Skeletal muscle satellite cell (primary cell): Measurements from ENCODE around the gene CARD19.
A peak's percentile ranks its signal among the peaks of the same experiment; 100 is the strongest.

ENCODE experiments used
- H3K27me3 ChIP-seq: 2 replicates; pipeline ENCODE4 v1.7.0; 2013; ENCODE audit warnings: low read length; ENCODE audit not compliant: control insufficient read depth, insufficient read depth
- H3K36me3 ChIP-seq: 2 replicates; pipeline ENCODE4 v1.7.0; 2013; ENCODE audit warnings: mild to moderate bottlenecking, control low read depth, low read length; ENCODE audit not compliant: insufficient read depth
- H3K4me1 ChIP-seq: 2 replicates; pipeline ENCODE4 v1.7.0; 2013; ENCODE audit warnings: low read length; ENCODE audit not compliant: control insufficient read depth, insufficient read depth
- H3K4me2 ChIP-seq: 2 replicates; pipeline ENCODE4 v1.7.0; 2013; ENCODE audit warnings: mild to moderate bottlenecking, low read length
- H3K4me3 ChIP-seq: 2 replicates; pipeline ENCODE4 v1.7.0; 2013; ENCODE audit warnings: low read length
- H3K9ac ChIP-seq: 2 replicates; pipeline ENCODE4 v1.7.0; 2013; ENCODE audit warnings: mild to moderate bottlenecking, low read depth, low read length, moderate library complexity
- H3K9me3 ChIP-seq: replicated peaks from 2 replicates; pipeline ENCODE4 v1.7.0; 2013; ENCODE audit warnings: mild to moderate bottlenecking, control low read depth, low read length

CARD19 gene

GRCh38 chr9:93058355-93059010 lies 37.5 kb upstream of the CARD19 start, which contains the start of gene SUSD3:
Gene SUSD3, plus strand, starts transcription at chr9:93058701. Its CDS starts 42 bp downstream, at chr9:93058743.
- Histone ChIP-seq H3K4me1 (peaks cover 8% of the 10 kb centered on the region), H3K4me3 (no peak within 1 kb of the TSS), H3K36me3 (no peaks in the 10 kb centered on the region), H3K9ac (no peak within 1 kb of the TSS), H3K4me2 (peak within 1 kb of the TSS; percentile 64), H3K27me3 (peaks cover 7% of the 10 kb centered on the region), H3K9me3 (no peaks in the 10 kb centered on the region)

DNA sequence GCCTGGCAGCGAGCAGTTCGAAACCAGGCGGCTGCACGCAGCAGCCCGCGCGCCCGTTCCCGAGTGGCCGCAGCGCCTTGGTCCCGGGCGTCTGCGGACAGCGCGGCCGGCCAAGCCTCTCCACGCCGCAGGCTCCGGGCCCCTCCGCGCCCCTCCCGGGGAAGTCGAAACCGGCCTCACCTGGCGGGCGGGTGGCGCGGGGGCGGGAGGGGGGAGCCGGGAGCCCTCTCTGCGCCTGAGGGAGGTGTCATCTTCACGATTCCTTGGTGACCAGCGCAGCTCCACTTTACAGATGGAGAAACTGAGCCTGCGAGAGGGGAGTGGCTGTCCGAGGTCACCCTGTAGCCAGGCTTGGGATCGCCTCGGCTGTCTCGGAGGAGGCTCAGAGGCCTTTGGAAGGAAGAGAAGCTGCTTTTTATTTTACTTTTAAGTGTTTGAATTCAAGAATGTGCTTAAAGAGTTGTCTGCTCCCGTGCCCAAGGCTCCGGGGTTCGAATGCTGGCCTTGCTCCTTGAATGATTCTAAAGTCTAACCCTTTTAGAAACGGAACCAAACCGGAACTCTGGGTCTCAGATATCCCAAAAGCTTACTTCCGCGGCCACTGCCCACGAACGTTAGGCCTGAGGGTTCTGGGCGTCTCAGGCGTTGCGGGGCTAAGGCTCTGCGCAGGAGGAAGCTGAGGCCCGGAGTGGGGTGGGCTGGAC lies 36.9 kb upstream of the CARD19 start:
- no peak overlapping the region for H3K9ac ChIP-seq
- peaks cover 3% of the 10 kb centered on the region for H3K27me3 ChIP-seq
- H3K9me3 ChIP-seq = no peaks in the 10 kb centered on the region
- H3K4me2 ChIP-seq = peak overlapping the region; percentile 64
- no peaks in the 10 kb centered on the region for H3K36me3 ChIP-seq
- no peak overlapping the region for H3K4me3 ChIP-seq
- H3K4me1 ChIP-seq = peaks cover 8% of the 10 kb centered on the region

DNA sequence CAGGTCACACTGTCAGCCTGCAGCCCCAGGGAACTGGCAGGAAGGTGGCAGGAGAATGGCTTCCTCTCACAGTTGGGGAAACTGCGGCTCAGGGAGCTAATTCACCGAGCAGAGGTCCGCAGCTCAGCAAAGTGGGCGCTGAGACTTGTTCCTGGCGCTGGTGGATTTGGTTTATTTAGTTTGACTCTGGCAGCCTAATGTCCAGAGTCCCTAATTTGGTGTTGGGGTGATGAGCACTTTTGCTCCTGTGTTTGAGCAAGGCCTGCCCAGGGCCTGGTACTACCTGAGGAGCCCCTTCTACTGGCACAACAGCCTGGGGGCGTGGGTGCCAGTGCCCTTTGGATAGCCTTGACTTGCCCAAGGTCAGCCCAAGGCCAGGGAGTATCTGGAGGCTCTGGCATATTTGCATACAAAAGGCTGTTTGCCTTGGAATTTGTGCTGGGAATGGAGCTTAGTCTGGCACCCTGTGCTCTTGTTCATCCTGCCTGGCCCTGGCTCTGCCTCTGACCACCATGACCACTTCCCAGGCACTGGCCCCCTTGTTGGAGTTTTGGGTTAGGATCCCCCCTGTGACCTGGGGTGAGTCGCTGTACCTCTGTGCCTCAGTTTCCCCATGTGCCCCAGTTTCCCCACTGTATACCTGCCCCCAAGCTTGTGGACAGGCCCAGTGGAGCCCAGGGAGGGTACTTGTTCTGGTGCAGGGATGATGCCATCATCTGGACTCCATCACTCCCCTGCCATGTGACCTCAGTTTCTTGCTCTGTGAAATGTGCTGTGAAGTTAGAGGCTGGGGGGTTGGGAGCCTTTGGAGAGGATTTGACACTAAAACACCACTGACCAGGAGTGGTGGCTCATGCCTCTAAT lies 36.1 kb upstream of the CARD19 start:
- Histone ChIP-seq H3K36me3 (no peaks in the 10 kb centered on the region), H3K27me3 (peaks cover 3% of the 10 kb centered on the region), H3K4me3 (no peak overlapping the region), H3K4me1 (peaks cover 8% of the 10 kb centered on the region), H3K4me2 (no peak overlapping the region), H3K9me3 (no peaks in the 10 kb centered on the region), H3K9ac (no peak overlapping the region)

GRCh38 chr9:93060746-93061259 lies 35.2 kb upstream of the CARD19 start:
- Histone ChIP-seq H3K9me3 (no peaks in the 10 kb centered on the region), H3K4me3 (no peak overlapping the region), H3K9ac (no peak overlapping the region), H3K36me3 (no peaks in the 10 kb centered on the region), H3K4me1 (peaks cover 8% of the 10 kb centered on the region), H3K27me3 (peaks cover 5% of the 10 kb centered on the region), H3K4me2 (peak overlapping the region; percentile 19)

DNA sequence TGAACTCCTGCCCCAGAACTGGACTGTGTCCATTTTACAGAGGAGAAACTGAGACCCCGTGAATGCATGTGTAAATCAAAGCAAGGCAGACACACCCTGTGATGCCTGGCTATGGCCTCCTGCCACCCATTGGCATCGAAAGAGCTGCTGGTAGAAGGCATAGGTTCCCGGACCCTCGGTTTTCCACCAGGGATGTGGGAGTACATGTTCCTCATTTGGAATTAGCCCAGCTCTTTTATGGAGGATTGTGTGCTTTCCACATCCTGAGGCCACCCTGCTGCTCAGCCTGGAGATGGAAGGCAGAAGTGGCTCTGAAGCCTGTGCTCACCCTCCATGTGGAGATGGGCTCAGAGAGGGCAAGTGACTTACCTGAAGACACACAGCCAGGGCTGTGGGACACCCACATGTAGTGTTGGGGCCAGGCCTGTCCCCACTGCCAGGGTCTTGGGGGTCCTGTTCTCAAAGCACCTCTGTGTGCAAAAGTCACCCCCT lies 34.7 kb upstream of the CARD19 start:
- H3K4me1 ChIP-seq = peaks cover 8% of the 10 kb centered on the region
- H3K36me3 ChIP-seq = no peaks in the 10 kb centered on the region
- H3K27me3 ChIP-seq = peaks cover 5% of the 10 kb centered on the region
- H3K9me3 ChIP-seq = no peaks in the 10 kb centered on the region
- no peak overlapping the region for H3K4me3 ChIP-seq
- no peak overlapping the region for H3K9ac ChIP-seq
- H3K4me2 ChIP-seq = peak overlapping the region; percentile 19

GRCh38 chr9:93061791-93062763 lies 33.9 kb upstream of the CARD19 start:
- Histone ChIP-seq H3K9ac (no peak overlapping the region), H3K36me3 (no peaks in the 10 kb centered on the region), H3K4me3 (no peak overlapping the region), H3K4me2 (no peak overlapping the region), H3K4me1 (peaks cover 8% of the 10 kb centered on the region), H3K9me3 (no peaks in the 10 kb centered on the region), H3K27me3 (peaks cover 7% of the 10 kb centered on the region)

DNA sequence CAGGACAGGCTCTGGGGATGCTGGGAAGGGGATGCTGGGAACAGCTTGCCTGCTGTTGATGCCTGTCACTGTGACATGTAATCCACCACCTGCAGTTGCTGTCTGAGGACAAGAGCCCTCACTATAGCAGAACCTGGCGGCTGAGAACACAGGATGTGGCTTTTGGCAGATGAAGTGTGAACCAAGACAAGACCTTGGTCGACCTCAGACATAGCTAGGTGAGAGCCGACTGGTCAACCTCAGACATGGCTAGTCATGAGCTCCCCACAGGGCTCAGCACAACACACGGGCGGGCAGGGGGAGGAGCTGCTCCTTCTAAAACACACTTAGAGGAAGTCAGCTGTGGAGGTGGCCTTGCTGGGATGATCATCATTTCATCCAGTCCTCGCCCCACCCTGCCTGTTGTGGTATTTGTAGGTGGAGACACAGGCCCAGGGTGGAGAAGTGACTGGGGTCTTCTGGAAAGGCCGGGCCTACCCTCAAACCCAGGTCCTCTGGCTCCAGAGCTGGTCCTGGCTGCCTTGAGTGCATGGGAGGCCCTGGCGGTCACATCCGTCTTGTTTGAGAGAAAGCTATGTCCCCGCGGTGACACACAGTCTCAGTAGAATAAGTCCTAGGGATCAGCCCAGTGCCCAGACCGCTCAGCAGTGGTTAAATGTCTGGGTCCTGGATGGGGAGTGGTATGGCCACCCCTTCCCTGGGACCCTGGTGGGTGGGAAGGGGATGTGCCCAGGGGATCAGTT lies 31.5 kb upstream of the CARD19 start:
- no peak overlapping the region for H3K4me3 ChIP-seq
- no peak overlapping the region for H3K4me2 ChIP-seq
- H3K9me3 ChIP-seq = no peaks in the 10 kb centered on the region
- H3K36me3 ChIP-seq = no peaks in the 10 kb centered on the region
- no peak overlapping the region for H3K9ac ChIP-seq
- peaks cover 12% of the 10 kb centered on the region for H3K27me3 ChIP-seq
- H3K4me1 ChIP-seq = peaks cover 8% of the 10 kb centered on the region

DNA sequence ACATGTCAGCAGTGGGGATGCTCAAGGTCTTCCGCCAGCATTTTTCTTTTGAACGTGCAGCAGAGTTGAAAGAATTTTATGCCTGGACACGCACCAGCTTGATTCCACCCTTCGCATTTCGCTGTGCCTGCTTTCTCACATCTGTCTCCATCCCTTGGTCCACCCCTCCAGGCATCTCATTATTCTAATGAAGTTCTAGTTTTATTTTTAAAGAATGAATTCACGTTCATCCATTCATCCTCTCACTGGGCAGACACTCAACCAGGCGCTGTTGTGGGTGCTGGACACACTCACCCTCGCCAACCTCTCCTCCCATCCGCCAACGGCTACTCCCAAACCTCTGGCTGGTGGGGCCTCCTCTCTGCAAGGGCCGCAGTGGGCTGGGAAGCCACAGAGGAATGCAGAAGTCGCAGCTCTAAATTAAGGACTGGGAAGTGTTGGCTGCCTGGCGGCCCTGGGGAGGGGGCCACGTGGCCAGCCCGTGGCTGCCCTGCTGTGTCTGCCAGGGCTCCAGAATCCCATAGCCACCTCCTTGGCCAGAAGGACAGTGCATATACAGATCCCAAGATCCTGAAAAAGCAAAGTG lies 30.8 kb upstream of the CARD19 start:
- H3K4me3 ChIP-seq = no peak overlapping the region
- no peak overlapping the region for H3K9ac ChIP-seq
- peaks cover 14% of the 10 kb centered on the region for H3K27me3 ChIP-seq
- H3K4me2 ChIP-seq = no peak overlapping the region
- no peaks in the 10 kb centered on the region for H3K36me3 ChIP-seq
- no peaks in the 10 kb centered on the region for H3K9me3 ChIP-seq
- H3K4me1 ChIP-seq = peaks cover 8% of the 10 kb centered on the region

DNA sequence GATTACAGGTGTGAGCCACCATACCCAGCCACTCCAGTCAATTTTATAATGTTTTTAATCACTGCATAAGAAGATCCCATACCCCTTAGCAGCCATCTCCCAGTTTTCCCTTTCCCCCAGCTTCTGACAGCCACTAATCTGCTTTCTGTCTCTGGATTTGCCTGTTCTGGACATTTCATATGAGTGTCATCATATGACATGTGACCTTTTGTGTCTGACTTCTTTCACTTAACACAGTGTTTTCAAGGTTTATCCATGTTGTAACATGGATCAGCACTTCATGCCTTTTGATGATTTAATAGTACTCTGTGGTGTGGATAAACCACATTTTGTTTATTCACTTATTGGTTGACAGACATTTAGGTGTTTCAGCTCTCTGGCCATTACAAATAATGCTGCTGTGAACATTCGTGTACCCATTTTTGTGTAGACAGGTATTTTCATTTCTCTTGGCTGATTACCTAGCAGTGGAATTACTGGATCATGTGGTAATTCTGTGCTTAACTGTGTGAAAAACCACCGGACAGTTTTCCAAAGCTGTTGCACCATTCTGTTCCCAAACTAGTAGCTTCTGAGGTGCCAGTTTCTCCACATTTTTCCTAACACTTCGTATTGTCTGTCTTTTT lies 28.9 kb upstream of the CARD19 start:
- Histone ChIP-seq H3K36me3 (no peaks in the 10 kb centered on the region), H3K4me3 (no peak overlapping the region), H3K4me2 (no peak overlapping the region), H3K4me1 (no peaks in the 10 kb centered on the region), H3K9me3 (no peaks in the 10 kb centered on the region), H3K9ac (no peak overlapping the region), H3K27me3 (peaks cover 24% of the 10 kb centered on the region)
